Naive thymus-derived CD8-positive, alpha-beta T cell (primary cell): ENCODE results near the gene LRBA. TPM values are rescaled to one million over a fixed set of nuclear protein-coding genes. Genes with fewer than 3 reads are reported as not detected.

Source experiments
- ATAC-seq, 2 donors: fragments of 150-1000 bp; cut with Tn5 transposase in 1 of 2; sonication (Bioruptor Pico), chemical (Tn5 transposase) in 1 of 2; 1 replicate in 1 of 2; 2 replicates in 1 of 2; pipeline ENCODE4 v1.10.0; 2021; ENCODE audit warnings: mild to moderate bottlenecking in 2 of 2, moderate library complexity in 2 of 2
- POLR2A ChIA-PET: fragments of 350-600 bp; sonication (Branson Sonifier 250); formaldehyde crosslinking; loops from one replicate; lab custom pipeline; 2021; ENCODE audit warnings: antibody characterized with exemption; lab: Charles Lee
- DNase-seq, 10 donors: peaks; one replicate each; pipeline versions ENCODE4 v3.0.0 to v3.0.0-alpha.2; 2020 to 2022
- H3K27ac Mint-ChIP-seq, 10 donors: one replicate each; pipeline ENCODE4 v1.8.0; 2020 to 2022; ENCODE audit warnings: mild to moderate bottlenecking in 10 of 10, mixed read lengths in 10 of 10, moderate library complexity in 4 of 10, inconsistent platforms in 1 of 10
- H3K27me3 Mint-ChIP-seq, 5 donors: one replicate each; pipeline ENCODE4 v1.8.0; 2021 to 2022; ENCODE audit warnings: mixed read lengths in 5 of 5
- H3K36me3 Mint-ChIP-seq, 3 donors: one replicate each; pipeline ENCODE4 v1.8.0; 2020 to 2022; ENCODE audit warnings: mixed read lengths in 3 of 3, mild to moderate bottlenecking in 2 of 3, inconsistent platforms in 1 of 3
- H3K4me1 Mint-ChIP-seq, 4 donors: one replicate each; pipeline ENCODE4 v1.8.0; 2021 to 2022; ENCODE audit warnings: mixed read lengths in 4 of 4
- H3K4me3 Mint-ChIP-seq, 10 donors: one replicate each; pipeline ENCODE4 v1.8.0; 2020 to 2022; ENCODE audit warnings: mild to moderate bottlenecking in 10 of 10, mixed read lengths in 10 of 10, moderate library complexity in 6 of 10, inconsistent platforms in 1 of 10
- H3K9me3 Mint-ChIP-seq, 9 donors: one replicate each; pipeline ENCODE4 v1.8.0; 2020 to 2022; ENCODE audit warnings: mixed read lengths in 9 of 9, mild to moderate bottlenecking in 3 of 9, inconsistent platforms in 1 of 9, moderate library complexity in 1 of 9
- polyA plus RNA-seq, 3 donors: library from polyadenylated mRNA; unstranded; fragments of 300-500 nt; fragmentation: Illumina TruSeq; gene quantifications; one replicate each; pipeline ENCODE4 v1.2.3, GENCODE V29; 2021
- total RNA-seq, 8 experiments: library from RNA in 2 of 8; stranded (reverse) in 2 of 8; gene quantifications; one replicate each; pipeline ENCODE4 v1.2.3 and lab custom pipeline; 2021 to 2026

Gene LRBA
- total and polyA plus RNA-seq, 5 experiments from 2014 or later: 16.4 to 57.7 (median 18.4) TPM

GRCh38 chr4:150501009-150501727 is 513.9 kb downstream of the LRBA start:
- no peak for DNase-seq
- no peak for ATAC-seq
- peaks cover 0 to 22% (median 15%) of the 10 kb centered on the region in 3 donors for H3K36me3 Mint-ChIP-seq
- H3K4me3 Mint-ChIP-seq: no peak overlapping the region
- POLR2A ChIA-PET: no interaction called here
- H3K4me1 Mint-ChIP-seq: peaks cover 0 to 12% (median 8%) of the 10 kb centered on the region in 4 donors
- H3K27me3 Mint-ChIP-seq: no peaks in the 10 kb centered on the region
- H3K9me3 Mint-ChIP-seq: peaks cover 0 to 19% (median 7%) of the 10 kb centered on the region in 9 donors
- peak overlapping the region in 1 of 10 donors; percentile 49 for H3K27ac Mint-ChIP-seq

- Mint-ChIP-seq H3K27me3 (no peaks in the 10 kb centered on the region), H3K4me3 (no peak overlapping the region), H3K9me3 (peaks cover 0 to 5% (median 0%) of the 10 kb centered on the region in 9 donors), H3K27ac (no peak overlapping the region), H3K4me1 (peaks cover 0 to 10% (median 5%) of the 10 kb centered on the region in 4 donors), H3K36me3 (peaks cover 0 to 5% (median 5%) of the 10 kb centered on the region in 3 donors)
- DNase-seq (no peak), ATAC-seq (no peak)
- POLR2A ChIA-PET: no interaction called here
Observed at GRCh38 chr4:150497612-150498011, 517.5 kb downstream of the LRBA start.

- POLR2A ChIA-PET: no interaction called here
- peaks cover 0 to 3% (median under 1%) of the 10 kb centered on the region in 4 donors for H3K4me1 Mint-ChIP-seq
- H3K27ac Mint-ChIP-seq: no peak overlapping the region
- no peak for ATAC-seq
- peaks cover 0 to 3% (median 3%) of the 10 kb centered on the region in 3 donors for H3K36me3 Mint-ChIP-seq
- no peaks in the 10 kb centered on the region for H3K9me3 Mint-ChIP-seq
- H3K27me3 Mint-ChIP-seq: no peaks in the 10 kb centered on the region
- no peak overlapping the region for H3K4me3 Mint-ChIP-seq
- DNase-seq: no peak
Observed at GRCh38 chr4:150495550-150495949, 519.5 kb downstream of the LRBA start.

GRCh38 chr4:150493851-150494250 is 521.2 kb downstream of the LRBA start:
- Mint-ChIP-seq H3K4me3 (no peak overlapping the region), H3K36me3 (peaks cover 3 to 14% (median 12%) of the 10 kb centered on the region in 3 donors), H3K4me1 (peaks cover 0 to 3% (median under 1%) of the 10 kb centered on the region in 4 donors), H3K27me3 (no peaks in the 10 kb centered on the region), H3K27ac (no peak overlapping the region), H3K9me3 (no peaks in the 10 kb centered on the region)
- POLR2A ChIA-PET: no interaction called here
- DNase-seq: no peak
- no peak for ATAC-seq

GRCh38 chr4:150491132-150492049 is 523.7 kb downstream of the LRBA start:
- POLR2A ChIA-PET: no interaction called here
- ATAC-seq (no peak), DNase-seq (no peak)
- H3K36me3 Mint-ChIP-seq: peaks cover 3 to 20% (median 12%) of the 10 kb centered on the region in 3 donors
- no peaks in the 10 kb centered on the region for H3K27me3 Mint-ChIP-seq
- no peak overlapping the region for H3K27ac Mint-ChIP-seq
- no peak overlapping the region for H3K4me3 Mint-ChIP-seq
- H3K4me1 Mint-ChIP-seq: peaks cover 0 to 3% (median under 1%) of the 10 kb centered on the region in 4 donors
- no peaks in the 10 kb centered on the region for H3K9me3 Mint-ChIP-seq

- H3K36me3 Mint-ChIP-seq: peaks cover 16 to 46% (median 39%) of the 10 kb centered on the region in 3 donors
- H3K9me3 Mint-ChIP-seq: peaks cover 0 to 11% (median 2%) of the 10 kb centered on the region in 9 donors
- H3K4me1 Mint-ChIP-seq: peaks cover 0 to 2% (median 0%) of the 10 kb centered on the region in 4 donors
- ATAC-seq: no peak
- no peaks in the 10 kb centered on the region for H3K27me3 Mint-ChIP-seq
- POLR2A ChIA-PET: no interaction called here
- no peak overlapping the region for H3K4me3 Mint-ChIP-seq
- no peak for DNase-seq
- H3K27ac Mint-ChIP-seq: peak overlapping the region in 1 of 10 donors; percentile 14
Observed at GRCh38 chr4:150482581-150482980, 532.5 kb downstream of the LRBA start.

- Mint-ChIP-seq H3K36me3 (peaks cover 16 to 48% (median 43%) of the 10 kb centered on the region in 3 donors), H3K4me1 (no peaks in the 10 kb centered on the region), H3K4me3 (no peak overlapping the region), H3K9me3 (peaks cover 0 to 12% (median 0%) of the 10 kb centered on the region in 9 donors), H3K27ac (no peak overlapping the region), H3K27me3 (no peaks in the 10 kb centered on the region)
- POLR2A ChIA-PET: no interaction called here
- ATAC-seq (no peak), DNase-seq (no peak)
Observed at GRCh38 chr4:150479657-150480056, 535.4 kb downstream of the LRBA start.

GRCh38 chr4:150477869-150478268 is 537.2 kb downstream of the LRBA start:
- H3K4me1 Mint-ChIP-seq: no peaks in the 10 kb centered on the region
- ATAC-seq: no peak
- H3K36me3 Mint-ChIP-seq: peaks cover 16 to 63% (median 58%) of the 10 kb centered on the region in 3 donors
- POLR2A ChIA-PET: no interaction called here
- no peak overlapping the region for H3K27ac Mint-ChIP-seq
- H3K27me3 Mint-ChIP-seq: no peaks in the 10 kb centered on the region
- peak overlapping the region in 1 of 10 donors; percentile 33 for H3K4me3 Mint-ChIP-seq
- no peak for DNase-seq
- peaks cover 0 to 12% (median 0%) of the 10 kb centered on the region in 9 donors for H3K9me3 Mint-ChIP-seq

- POLR2A ChIA-PET: no interaction called here
- H3K36me3 Mint-ChIP-seq: peaks cover 21 to 57% (median 54%) of the 10 kb centered on the region in 3 donors
Observed at GRCh38 chr4:150476776-150477175, 538.3 kb downstream of the LRBA start.

GRCh38 chr4:150475763-150476162 is 539.3 kb downstream of the LRBA start:
- H3K27me3 Mint-ChIP-seq: no peaks in the 10 kb centered on the region
- DNase-seq (no peak), ATAC-seq (no peak)
- peaks cover 21 to 58% (median 51%) of the 10 kb centered on the region in 3 donors for H3K36me3 Mint-ChIP-seq
- no peak overlapping the region for H3K4me3 Mint-ChIP-seq
- H3K27ac Mint-ChIP-seq: no peak overlapping the region
- H3K4me1 Mint-ChIP-seq: no peaks in the 10 kb centered on the region
- POLR2A ChIA-PET: no interaction called here
- peaks cover 0 to 12% (median 0%) of the 10 kb centered on the region in 9 donors for H3K9me3 Mint-ChIP-seq

More at GRCh38 chr4:150476776-150477175, 538.3 kb downstream of the LRBA start:
- H3K4me3 Mint-ChIP-seq: no peak overlapping the region
- H3K27me3 Mint-ChIP-seq: no peaks in the 10 kb centered on the region
- H3K27ac Mint-ChIP-seq: no peak overlapping the region
- DNase-seq (no peak), ATAC-seq (no peak)
- H3K4me1 Mint-ChIP-seq: no peaks in the 10 kb centered on the region
- peaks cover 0 to 12% (median 0%) of the 10 kb centered on the region in 9 donors for H3K9me3 Mint-ChIP-seq

GRCh38 chr4:150464523-150464922 is 550.6 kb downstream of the LRBA start:
- no peaks in the 10 kb centered on the region for H3K27me3 Mint-ChIP-seq
- peaks cover 26 to 57% (median 55%) of the 10 kb centered on the region in 3 donors for H3K36me3 Mint-ChIP-seq
- H3K9me3 Mint-ChIP-seq: no peaks in the 10 kb centered on the region
- DNase-seq (no peak), ATAC-seq (no peak)
- POLR2A ChIA-PET: no interaction called here
- H3K4me1 Mint-ChIP-seq: peaks cover 0 to 5% (median 0%) of the 10 kb centered on the region in 4 donors
- H3K4me3 Mint-ChIP-seq: no peak overlapping the region
- no peak overlapping the region for H3K27ac Mint-ChIP-seq

GRCh38 chr4:150462743-150463142 is 552.3 kb downstream of the LRBA start:
- no peak for DNase-seq
- Mint-ChIP-seq H3K4me1 (peaks cover 0 to 5% (median 0%) of the 10 kb centered on the region in 4 donors), H3K4me3 (no peak overlapping the region), H3K27ac (no peak overlapping the region), H3K9me3 (no peaks in the 10 kb centered on the region), H3K36me3 (peaks cover 27 to 51% (median 48%) of the 10 kb centered on the region in 3 donors), H3K27me3 (no peaks in the 10 kb centered on the region)
- ATAC-seq: no peak
- POLR2A ChIA-PET: no interaction called here
